Keratinocyte (primary cell): ENCODE data around the gene JPH2. TPM values are rescaled to one million over a fixed set of nuclear protein-coding genes. Genes with fewer than 3 reads are reported as not detected.

Source experiments
- DNase-seq: peaks from one replicate; pipeline ENCODE4 v3.0.0-alpha.2; 2011; ENCODE audit warnings: low read depth, missing footprints, low spot score
- FAIRE-seq: peaks from 2 replicates; lab custom pipeline; 2011; peaks lifted over from hg19 to GRCh38; lab: Jason Lieb, UNC
- H2AFZ ChIP-seq: 2 replicates; pipeline ENCODE4 v1.6.0; 2012; ENCODE audit warnings: low read length, control low read depth, inconsistent platforms; ENCODE audit not compliant: control insufficient read depth
- H3K27ac ChIP-seq: 2 replicates; pipeline ENCODE4 v1.5.1; 2011; ENCODE audit warnings: low read length; ENCODE audit not compliant: control insufficient read depth, insufficient read depth
- H3K27me3 ChIP-seq: 3 replicates; pipeline ENCODE4 v1.6.0; 2011; ENCODE audit warnings: low read length; ENCODE audit not compliant: control insufficient read depth, insufficient read depth; ENCODE audit errors: extremely low read depth
- H3K36me3 ChIP-seq, 2 experiments: 2 replicates in 1 of 2; 3 replicates in 1 of 2; pipeline ENCODE4 v1.5.1; 2011; ENCODE audit warnings: low read length in 2 of 2, mild to moderate bottlenecking in 1 of 2; ENCODE audit not compliant: control insufficient read depth in 2 of 2, insufficient read depth in 2 of 2; ENCODE audit errors: extremely low read depth in 1 of 2
- H3K4me1 ChIP-seq: 3 replicates; pipeline ENCODE4 v1.5.1; 2011; ENCODE audit warnings: low read length; ENCODE audit not compliant: control insufficient read depth, insufficient read depth; ENCODE audit errors: extremely low read depth
- H3K4me2 ChIP-seq: 3 replicates; pipeline ENCODE4 v1.6.0; 2011; ENCODE audit warnings: low read depth, low read length; ENCODE audit not compliant: control insufficient read depth, insufficient read depth; ENCODE audit errors: extremely low read depth
- H3K4me3 ChIP-seq, 3 experiments: fragments of 200-600 bp in 1 of 3; sonication (generic) in 1 of 3; 2 replicates in 2 of 3; 3 replicates in 1 of 3; pipeline ENCODE4 v1.5.1; 2011 to 2016; ENCODE audit warnings: low read length in 3 of 3, mild to moderate bottlenecking in 3 of 3, control low read depth in 2 of 3, inconsistent platforms in 1 of 3, low read depth in 1 of 3, mixed read lengths in 1 of 3, mixed run types in 1 of 3, moderate library complexity in 1 of 3; ENCODE audit not compliant: control insufficient read depth in 2 of 3, insufficient read depth in 2 of 3; ENCODE audit errors: extremely low read depth in 1 of 3
- H3K79me2 ChIP-seq: 2 replicates; pipeline ENCODE4 v1.6.0; 2012; ENCODE audit warnings: low read length; ENCODE audit not compliant: control insufficient read depth, insufficient read depth
- H3K9ac ChIP-seq: 3 replicates; pipeline ENCODE4 v1.6.0; 2011; ENCODE audit warnings: low read length; ENCODE audit not compliant: control insufficient read depth, insufficient read depth; ENCODE audit errors: extremely low read depth
- H3K9me1 ChIP-seq: 3 replicates; pipeline ENCODE4 v1.6.0; 2011; ENCODE audit warnings: low read length; ENCODE audit not compliant: control insufficient read depth, insufficient read depth; ENCODE audit errors: extremely low read depth
- H3K9me3 ChIP-seq: 2 replicates; pipeline ENCODE4 v1.5.1; 2012; ENCODE audit warnings: low read depth, low read length; ENCODE audit not compliant: control insufficient read depth
- H4K20me1 ChIP-seq: 3 replicates; pipeline ENCODE4 v1.6.0; 2011; ENCODE audit warnings: low read length; ENCODE audit not compliant: control insufficient read depth, insufficient read depth; ENCODE audit errors: extremely low read depth
- CTCF ChIP-seq, 3 experiments: IDR thresholded peaks in 1 of 3; conservative IDR thresholded peaks in 1 of 3; optimal IDR thresholded peaks in 1 of 3; 2 replicates in 2 of 3; 3 replicates in 1 of 3; pipeline versions ENCODE3 to v1.5.1; 2011; ENCODE audit warnings: low read length in 3 of 3, mild to moderate bottlenecking in 3 of 3, moderate library complexity in 2 of 3, control low read depth in 1 of 3, inconsistent platforms in 1 of 3; ENCODE audit not compliant: insufficient read depth in 2 of 3; ENCODE audit errors: extremely low read depth in 1 of 3
- EZH2 ChIP-seq: IDR thresholded peaks from one replicate; pipeline ENCODE4 v1.6.1; 2012; ENCODE audit warnings: inconsistent platforms, mild to moderate bottlenecking, low read length, moderate library complexity
- dilution Hi-C: fragments of 300-500 bp; cut with MboI; formaldehyde crosslinking; loops from one replicate; pipeline ENCODE4 v1.7.0; 2020; ENCODE audit warnings: low sequenced_read_pairs; ENCODE audit not compliant: extremely low pct_ligation_motif_present
- polyA plus RNA-seq, 5 experiments: library from polyadenylated mRNA; depleted of rRNA in 3 of 5; stranded (reverse) in 3 of 5; stranded (forward) in 1 of 5; unstranded in 1 of 5; fragments of >200 nt; gene quantifications; 1 replicate in 1 of 5; 2 replicates in 3 of 5; 3 replicates in 1 of 5; pipeline versions ENCODE4 v1.2.1 to v1.2.3, GENCODE V29; 2011 to 2012; ENCODE audit warnings: missing spikeins in 2 of 5, low read depth in 1 of 5, low replicate concordance in 1 of 5

The JPH2 gene
- polyA plus RNA-seq, 1 donor (not counting 4 experiments of a cell fraction or from before 2014, with no cell fraction given), result 2.5 TPM

GRCh38 chr20:44231713-44232468 is 44.9 kb upstream of the JPH2 start:
- Histone ChIP-seq H3K79me2 (no peaks in the 10 kb centered on the region), H3K9ac (no peak overlapping the region), H3K9me1 (no peaks in the 10 kb centered on the region), H3K27me3 (no peaks in the 10 kb centered on the region), H3K36me3 (no peaks in the 10 kb centered on the region), H3K9me3 (no peaks in the 10 kb centered on the region), H2AFZ (no peak overlapping the region), H3K4me2 (no peak overlapping the region), H3K4me1 (no peaks in the 10 kb centered on the region), H3K27ac (no peak overlapping the region), H3K4me3 (no peak overlapping the region), H4K20me1 (no peaks in the 10 kb centered on the region)
- dilution Hi-C loops, result no loop called here
- no peak for DNase-seq
- FAIRE-seq, result no peak
- no peak for TF ChIP-seq CTCF (optimal IDR thresholded peaks at IDR 0.05 in 1 of 3, IDR thresholded peaks at IDR 0.05 in 1 of 3, conservative IDR thresholded peaks at IDR 0.05 in 1 of 3; ENCODE audit: extremely low read depth in 1 of 3, insufficient read depth in 2 of 3, low read length in 3 of 3)
- TF ChIP-seq EZH2, result no peak

DNA sequence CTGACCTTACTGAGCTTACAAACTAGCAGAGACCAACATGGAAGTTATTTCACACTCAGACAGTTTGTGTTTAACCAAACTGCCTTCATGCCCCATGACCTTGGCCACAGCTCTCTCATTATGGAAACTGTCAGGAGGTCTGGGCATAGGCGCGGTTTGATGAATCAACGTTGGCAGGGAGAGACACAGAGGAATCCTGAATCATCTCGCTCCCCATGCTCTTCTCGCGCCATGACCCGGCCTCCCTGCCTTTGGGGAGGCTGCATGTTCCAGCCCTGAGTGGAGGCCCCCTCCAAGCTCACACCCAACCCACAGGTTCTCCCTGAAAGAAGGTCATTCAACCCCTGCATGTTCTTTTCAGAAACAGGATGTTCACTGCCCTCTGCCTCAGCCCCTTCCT is 44.2 kb upstream of the JPH2 start:
- dilution Hi-C loops, result no loop called here
- no peak for DNase-seq
- no peak for FAIRE-seq

More for the DNA sequence above, 44.2 kb upstream of the JPH2 start:
- Histone ChIP-seq H4K20me1 (no peaks in the 10 kb centered on the region), H2AFZ (no peak overlapping the region), H3K9me1 (no peaks in the 10 kb centered on the region), H3K27me3 (no peaks in the 10 kb centered on the region), H3K79me2 (no peaks in the 10 kb centered on the region), H3K9me3 (no peaks in the 10 kb centered on the region), H3K4me3 (no peak overlapping the region), H3K4me1 (no peaks in the 10 kb centered on the region), H3K27ac (no peak overlapping the region), H3K36me3 (no peaks in the 10 kb centered on the region), H3K4me2 (no peak overlapping the region), H3K9ac (no peak overlapping the region)
- TF ChIP-seq EZH2 (no peak), CTCF (optimal IDR thresholded peaks at IDR 0.05 in 1 of 3, IDR thresholded peaks at IDR 0.05 in 1 of 3, conservative IDR thresholded peaks at IDR 0.05 in 1 of 3; ENCODE audit: extremely low read depth in 1 of 3, insufficient read depth in 2 of 3, low read length in 3 of 3) (no peak)
